HG03378 (cell line): ENCODE measurements around the gene TFF1.

Source experiments
- ATAC-seq: cut with Tn5 transposase; IDR thresholded peaks from one replicate; pipeline ENCODE4 v1.9.1; 2021; ENCODE audit warnings: mild to moderate bottlenecking, moderate library complexity; ENCODE audit not compliant: unreplicated experiment

Gene TFF1

DNA sequence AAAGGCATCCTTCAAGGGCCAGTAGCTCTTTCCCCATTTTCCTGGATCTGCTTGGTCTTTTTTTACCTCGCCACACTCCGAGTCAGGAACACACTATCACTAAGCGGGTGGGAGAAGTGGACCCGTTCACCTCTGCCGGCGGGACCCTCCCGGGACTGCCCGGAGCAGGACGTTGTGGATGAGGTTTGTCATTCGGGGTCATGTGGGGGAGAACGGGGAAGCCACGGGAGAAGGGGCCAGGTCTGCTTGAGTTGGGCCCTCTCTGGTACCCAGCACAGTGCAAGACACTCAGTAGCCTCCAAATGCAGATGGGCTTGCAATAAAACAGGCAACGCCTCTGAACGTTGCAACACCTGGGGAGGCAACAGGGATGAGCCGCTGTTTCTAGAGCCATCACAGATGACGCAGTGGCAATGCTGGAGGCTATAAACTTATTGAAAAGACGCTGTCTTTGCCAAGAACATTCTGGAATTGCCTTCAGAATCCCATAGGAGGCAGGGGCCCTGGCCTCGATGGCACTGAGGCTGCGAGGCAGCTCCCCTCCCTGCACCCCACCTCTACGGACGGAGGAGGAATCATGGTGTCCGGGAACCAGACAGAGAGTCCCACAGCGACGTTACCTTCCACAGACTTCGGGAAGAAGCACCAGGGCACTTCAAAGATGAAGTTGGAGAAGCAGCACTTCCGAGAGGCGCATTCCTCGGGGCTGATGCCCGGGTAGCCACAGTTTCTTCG, 19.3 kb downstream of the TFF1 start:
- ATAC-seq, result no peak

DNA sequence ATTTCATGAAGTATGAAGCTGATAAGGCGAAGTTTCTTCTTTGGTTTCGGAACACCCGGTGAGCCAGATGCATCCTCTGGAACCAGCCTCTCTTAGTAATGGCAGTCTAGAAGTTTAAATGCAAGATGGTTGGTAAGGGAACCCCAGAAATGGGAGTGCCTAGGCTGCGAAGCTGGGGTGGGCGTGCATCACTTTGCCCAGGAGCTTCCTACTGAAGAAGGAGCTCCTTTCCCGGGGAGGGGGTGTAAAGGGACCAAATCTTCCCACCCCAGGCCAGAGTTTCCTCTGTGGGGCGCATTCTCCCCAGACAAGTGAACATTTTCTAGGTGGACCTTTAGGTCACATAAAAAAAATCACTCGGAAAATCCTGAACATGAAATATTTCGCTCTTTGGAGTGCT, 19.9 kb downstream of the TFF1 start:
- ATAC-seq, result no peak

DNA sequence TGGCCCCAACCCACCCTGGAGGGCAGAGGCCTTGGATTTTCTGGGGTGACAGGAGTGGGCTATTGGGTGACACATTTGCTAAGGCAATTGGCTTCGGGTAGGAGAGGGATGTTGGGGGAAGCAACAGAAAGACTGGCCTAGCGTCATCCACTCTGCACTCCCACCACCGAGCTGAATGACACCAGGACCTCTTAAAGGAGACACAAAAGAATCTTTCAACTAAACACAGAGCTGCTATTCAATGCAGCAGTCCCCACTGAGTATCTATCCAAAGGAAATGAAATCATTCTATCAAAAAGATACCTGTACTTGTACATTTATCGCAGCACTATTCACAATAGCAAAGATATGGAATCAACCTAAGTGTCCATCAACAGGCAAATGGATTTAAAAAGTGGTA, 21.7 kb downstream of the TFF1 start:
- ATAC-seq, result no peak

DNA sequence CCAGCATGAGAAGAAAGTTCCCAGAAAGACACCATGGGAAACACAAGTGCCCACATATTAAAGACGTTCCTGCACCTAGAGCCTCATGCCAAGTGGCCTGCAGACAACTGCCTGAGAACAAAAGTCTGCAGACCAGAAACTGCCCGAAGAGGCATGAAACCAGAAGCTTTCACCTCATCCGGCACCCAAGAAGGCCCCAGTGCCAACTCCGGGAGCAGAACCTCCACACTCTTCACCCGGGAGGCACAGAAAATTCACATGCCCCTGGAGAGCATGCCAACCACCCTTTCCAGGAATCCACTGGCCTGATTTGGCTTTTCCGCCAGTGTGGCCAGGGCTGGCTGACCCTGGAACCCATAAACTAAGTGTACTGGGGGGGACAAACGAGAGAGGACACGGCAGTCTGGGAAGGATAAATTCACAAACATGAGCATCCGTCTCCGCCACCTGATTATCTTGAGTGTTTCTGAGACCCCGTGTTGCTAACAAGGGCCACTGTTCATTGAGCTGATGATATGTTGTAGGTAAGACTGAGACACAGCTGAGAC, 22.3 kb downstream of the TFF1 start:
- ATAC-seq, result no peak

DNA sequence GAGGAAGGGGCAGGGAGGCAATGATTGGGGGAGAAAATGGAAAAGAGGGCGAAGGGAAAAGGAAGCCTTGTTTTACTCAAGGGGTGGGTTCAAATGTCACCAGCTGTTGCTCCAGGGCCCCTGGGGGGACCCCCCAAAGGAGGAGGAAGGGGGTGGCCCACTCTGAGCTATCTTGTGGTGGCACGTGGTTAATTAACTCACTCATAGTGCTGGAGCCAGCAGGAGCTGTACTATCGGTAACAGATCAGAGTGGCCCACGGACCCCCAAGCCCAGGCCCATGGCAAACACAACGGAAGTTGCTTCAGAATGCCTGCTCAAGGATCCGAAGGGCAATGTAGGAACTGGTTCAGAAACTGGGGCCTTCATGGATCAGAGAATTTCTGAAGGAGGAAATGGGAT, 22.8 kb downstream of the TFF1 start:
- ATAC-seq, result no peak

DNA sequence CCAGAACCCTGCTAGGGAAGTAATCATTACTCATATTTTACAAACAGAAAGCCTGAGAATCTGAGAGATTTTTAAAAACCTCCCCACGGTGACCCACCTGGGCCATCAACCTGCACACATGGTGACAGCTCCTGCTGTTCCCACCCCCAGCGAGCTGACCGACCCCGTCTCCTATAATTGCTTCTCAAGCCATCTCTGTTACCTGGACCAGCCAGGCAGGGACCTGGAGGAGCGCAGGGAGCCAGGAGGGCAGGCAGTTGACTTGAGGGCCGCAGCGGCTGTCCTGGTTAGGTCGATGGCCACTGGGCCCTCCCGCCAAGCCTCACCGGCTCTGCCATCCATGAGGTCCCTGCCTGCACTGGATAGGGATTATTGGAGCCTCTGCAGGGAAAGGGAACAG, 23.2 kb downstream of the TFF1 start:
- no peak for ATAC-seq

DNA sequence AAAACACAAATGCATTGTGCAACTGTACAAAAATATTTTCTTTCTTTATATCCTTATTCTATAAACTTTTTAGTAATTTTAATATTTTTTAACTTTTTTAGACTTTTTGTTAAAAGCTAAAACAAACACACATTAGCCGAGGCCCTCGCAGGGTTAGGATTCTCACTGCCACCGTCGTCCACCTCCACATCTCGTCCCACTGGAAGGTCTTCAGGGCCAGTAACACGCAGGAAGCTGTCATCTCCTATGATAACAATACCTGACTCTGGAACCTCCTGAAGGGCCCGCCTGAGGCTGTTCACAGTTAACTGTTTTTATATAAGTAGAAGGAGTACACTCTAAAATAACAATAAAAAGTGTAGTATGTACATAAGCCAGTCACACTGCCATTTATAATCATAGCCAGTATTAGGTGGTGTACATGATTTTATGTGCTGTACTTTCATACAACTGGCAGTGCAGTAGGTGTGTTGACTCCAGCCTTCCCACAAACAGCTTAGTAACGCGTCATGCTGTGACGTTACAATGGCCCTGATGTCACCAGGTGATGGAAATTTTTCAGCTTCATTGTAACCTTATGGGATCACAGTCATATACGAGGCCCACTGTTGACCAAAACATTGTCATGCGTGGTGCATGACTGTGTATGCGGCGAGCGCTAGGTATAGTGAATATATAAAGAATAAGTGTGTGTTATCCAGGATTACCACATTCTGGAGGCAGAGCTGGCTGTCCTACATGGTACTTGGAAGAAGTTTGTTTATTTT, 24.4 kb downstream of the TFF1 start:
- no peak for ATAC-seq

DNA sequence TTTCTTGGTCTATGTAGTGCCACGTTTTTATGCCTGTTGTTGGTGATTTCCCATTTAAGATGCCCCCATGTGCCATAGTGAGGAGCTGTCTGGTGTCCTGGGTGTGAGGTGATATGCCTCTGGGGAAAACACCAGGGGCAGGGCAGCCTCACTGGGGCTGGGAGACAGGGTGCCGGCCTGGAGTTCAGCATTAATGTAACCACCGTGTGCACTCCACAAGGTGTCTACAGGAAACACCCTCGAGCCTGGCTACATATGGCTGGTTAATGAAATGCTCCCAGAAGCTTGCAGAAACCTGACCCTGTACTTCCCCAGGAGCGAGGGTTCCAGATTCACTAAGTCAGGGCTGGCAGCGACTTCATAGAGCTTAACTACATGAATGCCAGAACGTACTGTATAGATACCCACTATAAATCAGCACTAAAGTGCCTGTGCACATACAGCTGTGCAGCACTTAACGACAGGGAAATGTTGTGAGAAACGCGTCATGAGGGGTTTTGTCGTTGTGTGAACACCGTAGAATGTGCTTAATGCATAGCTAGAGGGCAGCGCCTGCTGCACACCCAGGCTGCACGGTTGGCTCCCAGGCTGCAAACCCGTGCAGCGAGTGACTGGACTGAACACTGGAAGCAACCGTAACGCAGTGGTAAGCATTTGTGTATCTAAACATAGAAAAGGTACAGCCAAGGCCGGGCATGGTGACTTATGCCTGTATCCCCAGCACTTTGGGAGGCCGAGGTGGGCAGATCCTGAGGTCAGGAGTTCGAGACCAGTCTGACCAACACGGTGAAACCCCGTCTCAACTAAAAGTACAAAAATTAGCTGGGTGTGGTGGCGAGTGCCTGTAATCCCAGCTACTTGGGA, 25.9 kb downstream of the TFF1 start:
- ATAC-seq, result no peak

DNA sequence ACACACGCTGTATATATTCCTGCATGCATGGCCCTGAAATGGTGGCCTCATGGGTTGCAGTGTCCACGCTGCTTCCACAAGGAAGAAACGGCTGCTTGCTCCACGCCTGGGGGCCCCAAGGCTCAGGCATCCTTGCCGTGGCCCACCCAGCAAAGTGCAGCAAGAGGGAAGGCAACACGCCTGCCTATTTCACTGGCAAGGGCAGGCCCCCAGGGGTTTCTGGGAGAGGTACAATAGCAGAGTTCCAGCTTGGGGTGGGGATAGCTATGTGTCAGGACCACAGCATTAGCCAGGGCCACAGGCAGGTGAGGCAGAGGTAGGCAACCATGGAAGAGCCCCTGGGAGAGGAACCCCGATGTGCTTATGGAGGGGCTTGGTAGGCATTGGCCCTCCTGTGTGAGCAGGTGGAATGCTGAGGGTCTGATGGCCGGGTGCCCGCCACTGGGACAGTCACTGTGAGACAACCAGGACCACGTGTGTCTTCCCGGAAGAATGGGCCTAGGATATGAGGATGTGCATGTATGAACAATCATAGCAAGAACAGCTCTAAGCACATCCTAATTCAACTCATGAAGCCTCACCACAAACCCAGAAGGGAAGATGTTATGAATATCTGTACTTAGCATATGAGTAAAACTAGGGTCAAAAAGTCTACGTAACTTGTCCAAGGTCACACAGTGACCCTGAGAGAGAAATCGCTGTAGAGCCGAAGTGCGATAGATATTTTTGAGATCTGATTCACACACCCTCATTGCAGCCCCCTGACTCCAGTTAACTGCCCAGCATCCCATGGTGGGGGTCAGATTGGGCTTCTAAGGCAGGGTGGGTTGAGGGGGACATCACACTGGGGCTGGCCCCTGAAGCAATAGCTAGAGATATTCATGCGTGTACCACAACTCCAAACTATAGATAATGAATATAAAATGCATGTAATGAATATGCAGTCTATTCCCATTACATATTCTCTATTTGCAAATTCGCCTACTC, 27.3 kb downstream of the TFF1 start:
- no peak for ATAC-seq

DNA sequence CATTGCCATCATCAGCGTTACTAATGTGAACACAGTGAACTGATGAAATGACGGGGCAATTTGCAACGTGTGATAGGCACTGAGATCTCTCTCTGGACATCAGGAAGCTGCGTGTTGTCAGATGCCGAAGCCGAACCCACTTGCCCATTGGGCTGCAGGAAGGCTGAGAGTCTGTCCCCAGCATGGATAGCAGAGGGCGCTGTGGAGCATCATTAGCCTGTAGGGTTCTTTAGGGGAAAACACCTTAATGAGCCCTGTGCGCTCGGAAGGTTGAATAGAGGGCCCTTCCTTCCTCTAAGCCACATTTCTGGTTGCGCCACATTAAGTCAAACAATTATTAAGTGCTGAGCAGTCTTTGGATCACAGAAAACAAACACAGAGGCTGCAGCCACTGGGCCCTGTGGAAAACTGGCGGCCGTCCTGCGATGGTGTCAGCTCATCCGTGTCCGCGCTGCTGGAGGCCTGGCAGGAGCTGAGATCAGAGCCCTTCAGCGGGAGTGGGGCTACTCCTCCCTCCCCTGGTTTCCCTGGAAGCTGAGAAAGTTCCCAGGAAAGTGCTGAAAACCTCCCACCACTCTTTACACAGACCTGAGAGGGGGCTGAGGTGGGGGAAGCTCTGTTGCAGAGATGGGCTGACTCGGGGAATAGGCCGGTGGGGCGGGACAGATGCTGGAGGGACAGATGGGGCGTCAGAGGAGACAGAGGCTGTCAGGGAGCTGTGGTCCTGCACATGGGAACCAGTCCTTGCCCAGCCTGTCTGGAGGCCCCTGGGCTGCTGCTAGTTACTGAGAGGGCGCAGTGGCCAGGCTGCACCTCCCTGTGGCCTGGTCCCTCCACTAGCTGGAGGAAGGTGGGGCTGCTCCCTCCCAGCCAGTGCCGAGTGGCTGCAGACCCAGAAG, 28.3 kb downstream of the TFF1 start:
- ATAC-seq, result no peak

DNA sequence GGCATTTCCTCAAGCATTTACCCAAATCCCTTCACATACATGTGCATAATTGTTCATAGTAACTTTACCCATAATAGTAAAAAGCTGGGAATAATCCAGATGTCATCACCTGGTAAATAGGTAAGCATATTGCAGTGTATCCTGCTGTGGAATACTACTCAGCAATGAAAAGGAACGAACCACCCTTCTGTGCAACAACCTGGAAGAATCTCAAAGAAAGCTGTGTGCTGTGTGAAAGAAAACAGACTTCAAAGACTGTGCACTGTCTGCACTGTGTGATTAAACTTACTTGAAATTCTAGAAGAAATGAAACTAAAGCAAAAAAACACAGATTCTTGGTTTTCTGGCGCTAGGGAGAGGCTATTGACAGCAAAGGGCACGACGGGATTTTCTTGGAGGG, 29.1 kb downstream of the TFF1 start:
- no peak for ATAC-seq

DNA sequence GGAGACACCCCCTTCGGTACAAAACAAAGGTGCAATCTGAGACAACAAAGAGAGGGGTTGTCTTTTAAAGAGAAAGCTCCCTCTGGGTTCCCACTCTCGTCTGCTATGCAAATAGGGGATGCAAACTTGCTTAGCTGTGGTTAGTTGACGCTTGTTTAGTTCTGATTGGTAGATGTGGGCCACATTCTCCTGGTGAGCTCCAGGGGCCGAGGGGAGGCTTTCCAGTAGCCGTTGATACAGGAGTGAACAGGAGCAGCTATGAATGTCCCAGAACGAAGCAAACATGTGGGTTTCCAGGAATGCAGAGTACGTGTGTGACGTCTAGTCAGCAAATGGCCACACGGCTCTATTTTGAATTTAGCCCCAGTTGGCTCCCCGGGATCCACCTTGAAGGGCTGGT, 30.3 kb downstream of the TFF1 start:
- no peak for ATAC-seq

DNA sequence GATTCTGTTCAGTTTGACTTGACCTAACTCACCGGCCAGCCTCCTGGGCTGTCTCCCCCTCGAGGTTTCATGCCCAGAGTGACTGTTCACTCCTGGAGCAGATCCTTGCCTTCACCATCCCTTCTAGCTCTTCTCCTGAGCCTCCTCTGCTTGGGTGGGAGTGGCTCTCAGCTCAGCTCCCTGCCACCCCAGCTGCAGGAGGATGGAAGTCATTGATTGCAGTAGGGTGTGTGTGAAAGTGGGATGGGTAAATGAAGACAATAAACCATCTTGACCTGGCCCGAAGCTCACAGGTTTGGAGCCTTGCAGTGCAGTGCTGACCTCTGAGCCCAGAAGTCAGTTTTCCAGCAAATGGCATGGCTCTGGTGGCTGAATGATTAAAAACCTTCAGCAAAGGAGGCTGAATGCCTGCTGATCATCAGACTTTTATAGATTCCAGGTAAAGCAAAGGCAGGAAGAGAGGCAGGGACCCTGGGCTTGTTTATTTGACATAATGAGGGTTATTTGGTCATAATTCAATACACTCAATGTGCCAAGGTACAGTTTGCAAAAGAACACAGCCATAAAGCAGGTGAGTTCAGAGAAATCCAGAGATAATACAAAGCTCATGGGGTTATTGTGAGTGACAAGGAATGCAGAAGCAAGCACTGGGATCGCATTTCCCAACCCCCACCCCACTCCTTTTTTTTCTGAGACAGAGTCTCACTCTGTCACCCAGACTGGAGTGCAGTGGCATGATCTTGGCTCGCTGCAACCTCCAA, 33.6 kb downstream of the TFF1 start:
- no peak for ATAC-seq

DNA sequence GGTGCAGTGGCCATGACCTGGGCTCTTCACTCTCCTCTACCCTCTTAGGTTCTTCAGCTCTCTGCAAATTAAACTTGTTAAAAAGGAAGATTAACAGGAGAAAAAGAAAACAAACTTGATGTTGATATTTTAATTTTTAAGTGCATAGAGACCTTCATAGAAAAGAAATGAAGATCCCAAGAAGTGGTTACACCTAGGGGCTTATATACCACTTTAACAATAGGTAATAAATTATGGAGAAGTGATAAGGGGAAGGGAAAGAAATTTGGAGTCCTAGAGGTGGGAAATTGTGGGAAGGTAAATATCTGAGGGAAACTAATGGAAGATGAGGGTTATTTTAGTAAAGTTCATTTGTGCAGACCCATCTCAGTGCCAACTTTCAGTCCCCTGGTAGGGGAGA, 34.7 kb downstream of the TFF1 start:
- ATAC-seq, result no peak

DNA sequence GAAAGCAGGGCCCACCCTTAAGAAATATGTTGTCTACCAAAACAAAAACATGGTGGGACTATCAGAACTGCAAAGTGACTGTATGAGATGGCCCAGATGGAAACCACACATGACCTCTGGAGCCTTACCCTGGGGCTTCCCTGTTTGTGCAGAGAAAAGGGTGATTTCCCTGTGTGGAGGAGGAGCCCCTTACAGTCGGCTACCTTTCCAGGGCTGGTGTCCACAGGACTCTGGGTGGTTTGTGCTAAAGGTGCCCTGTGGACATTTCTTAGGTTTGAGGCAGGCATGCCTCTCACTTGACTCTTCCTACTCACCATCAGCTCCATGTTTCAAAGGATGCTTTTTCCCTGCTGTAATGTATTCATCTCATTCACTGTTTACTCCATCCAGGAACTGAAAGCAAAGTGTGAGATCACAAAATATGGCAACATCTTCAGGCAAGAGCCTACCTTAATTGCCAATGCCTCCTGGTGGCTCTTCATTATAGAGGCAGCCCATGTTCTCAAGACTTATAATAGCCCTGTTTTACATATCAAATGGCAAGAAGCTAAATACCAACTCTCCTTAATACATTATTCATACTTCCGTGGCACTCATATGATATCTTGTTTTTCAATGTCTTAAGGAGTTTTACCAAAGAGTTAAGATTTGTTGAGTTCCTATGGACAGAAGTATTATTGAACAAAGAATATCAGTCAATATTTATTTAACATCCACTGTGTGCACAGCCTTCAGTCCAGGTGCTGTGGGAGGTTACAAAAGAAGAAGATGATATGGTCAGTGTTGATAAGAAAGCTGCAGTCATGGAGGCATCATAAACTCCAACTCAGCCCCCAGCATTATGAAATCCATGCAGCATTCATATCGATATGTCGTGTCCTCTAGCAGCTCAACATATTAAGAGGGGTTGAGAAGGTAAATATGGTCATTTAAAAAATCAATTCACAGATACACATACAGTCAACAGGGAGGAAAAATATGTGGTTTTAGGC, 35.7 kb downstream of the TFF1 start:
- no peak for ATAC-seq

DNA sequence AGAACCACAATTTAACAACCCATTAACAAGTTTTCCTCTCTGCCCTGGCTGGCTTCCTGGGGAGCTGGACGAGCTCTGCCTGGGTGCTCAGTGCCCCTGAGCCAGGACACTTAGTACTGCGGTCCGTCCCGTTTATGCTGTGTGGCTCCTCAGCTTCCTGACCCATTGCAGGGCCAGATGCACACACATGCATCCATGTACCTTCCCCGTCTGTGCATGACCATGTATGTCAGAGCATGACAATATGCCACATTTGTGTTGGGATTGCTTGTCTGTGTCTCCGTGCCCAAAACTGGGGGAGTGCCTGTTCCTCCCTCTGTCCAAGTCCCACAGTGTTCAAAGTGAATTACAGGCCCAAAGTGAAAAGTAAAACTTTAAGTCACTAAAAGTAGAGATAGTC, 41.4 kb downstream of the TFF1 start:
- no peak for ATAC-seq

DNA sequence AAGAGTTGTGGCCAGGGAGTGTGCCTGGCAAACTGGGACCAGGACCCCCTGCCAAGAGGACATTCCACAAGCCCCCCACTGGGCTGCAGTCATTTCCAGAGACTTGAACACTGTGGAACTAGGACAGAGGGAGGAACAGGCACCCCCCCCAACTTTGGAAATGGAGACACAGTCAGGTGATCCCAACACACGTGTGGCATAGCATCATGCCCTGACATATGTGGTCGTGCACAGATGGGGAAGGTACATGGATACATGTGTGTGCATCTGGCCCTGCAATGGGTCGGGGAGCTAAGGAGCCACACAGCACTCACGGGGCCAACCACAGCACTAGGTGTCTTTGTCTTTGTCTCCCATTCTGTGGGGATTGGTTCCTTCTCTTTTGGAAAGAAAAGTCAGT, 44.5 kb downstream of the TFF1 start:
- no peak for ATAC-seq
